B cell (primary cell): ENCODE data around the gene IKBKG. TPM values are rescaled to one million over a fixed set of nuclear protein-coding genes. Genes with fewer than 3 reads are reported as not detected.

ENCODE experiments used
- ATAC-seq: fragments of 200-7000 bp; cut with Tn5 transposase; one replicate; pipeline ENCODE4 v1.10.0; 2021; ENCODE audit warnings: low read depth, mild to moderate bottlenecking, moderate number of reproducible peaks, moderate library complexity
- CTCF ChIA-PET: fragments of 350-600 bp; sonication (Branson Sonifier 250); formaldehyde crosslinking; loops from one replicate; lab custom pipeline; 2021; ENCODE audit warnings: antibody characterized with exemption, inconsistent platforms; lab: Charles Lee
- POLR2A ChIA-PET: fragments of 350-600 bp; sonication (Branson Sonifier 250); formaldehyde crosslinking; loops from one replicate; lab custom pipeline; 2021; ENCODE audit warnings: antibody characterized with exemption; lab: Charles Lee
- DNase-seq: peaks from one replicate; pipeline ENCODE4 v3.0.0; 2013
- H2AFZ ChIP-seq: 2 replicates; pipeline ENCODE4 v1.6.1; 2012; ENCODE audit warnings: mild to moderate bottlenecking, low read depth, low read length; ENCODE audit not compliant: insufficient read depth, poor library complexity, severe bottlenecking
- H3K27ac ChIP-seq, 2 donors: 1 replicate in 1 of 2; 2 replicates in 1 of 2; pipeline ENCODE4 v1.5.1; 2012 to 2013; ENCODE audit warnings: low read length in 2 of 2, mild to moderate bottlenecking in 2 of 2, moderate library complexity in 1 of 2
- H3K27me3 ChIP-seq, 4 experiments: fragments of 200-600 bp in 1 of 4; sonication (generic) in 1 of 4; replicated peaks in 1 of 4; 1 replicate in 2 of 4; 2 replicates in 2 of 4; pipeline versions ENCODE4 v1.6.1 to v1.7.0; 2013 to 2016; ENCODE audit warnings: low read length in 3 of 4, mild to moderate bottlenecking in 2 of 4, mixed read lengths in 1 of 4, moderate library complexity in 1 of 4; ENCODE audit not compliant: insufficient read depth in 4 of 4, control insufficient read depth in 3 of 4; ENCODE audit errors: control extremely low read depth in 1 of 4
- H3K36me3 ChIP-seq, 2 experiments: replicated peaks in 1 of 2; 1 replicate in 1 of 2; 2 replicates in 1 of 2; pipeline versions ENCODE4 v1.6.1 to v1.7.1; 2013; ENCODE audit warnings: low read length in 1 of 2; ENCODE audit not compliant: insufficient read depth in 2 of 2, control insufficient read depth in 1 of 2; ENCODE audit errors: control extremely low read depth in 1 of 2, extremely low read depth in 1 of 2
- H3K4me1 ChIP-seq, 2 donors: fragments of 200-600 bp in 1 of 2; sonication (generic) in 1 of 2; 1 replicate in 1 of 2; 2 replicates in 1 of 2; pipeline versions ENCODE4 v1.5.1 to v1.6.1; 2013 to 2017; ENCODE audit warnings: low read length in 2 of 2; ENCODE audit not compliant: control insufficient read depth in 2 of 2, insufficient read depth in 2 of 2
- H3K4me2 ChIP-seq: replicated peaks from 2 replicates; pipeline ENCODE3; 2012; ENCODE audit warnings: mild to moderate bottlenecking, low read depth, low read length; ENCODE audit not compliant: poor library complexity, severe bottlenecking
- H3K4me3 ChIP-seq, 5 experiments: fragments of 200-600 bp in 1 of 5; sonication (generic) in 1 of 5; 1 replicate in 3 of 5; 2 replicates in 2 of 5; pipeline versions ENCODE4 v1.5.1 to v1.7.0; 2011 to 2016; ENCODE audit warnings: low read length in 4 of 5, mild to moderate bottlenecking in 4 of 5, low read depth in 2 of 5, control low read depth in 1 of 5, moderate library complexity in 1 of 5; ENCODE audit not compliant: insufficient read depth in 1 of 5; ENCODE audit errors: control extremely low read depth in 1 of 5, extremely low read depth in 1 of 5
- H3K79me2 ChIP-seq: fragments of 200-600 bp; sonication (generic); one replicate; pipeline ENCODE4 v1.6.0; 2016; ENCODE audit warnings: low read length; ENCODE audit not compliant: control insufficient read depth, insufficient read depth
- H3K9ac ChIP-seq: fragments of 200-600 bp; sonication (generic); 2 replicates; pipeline ENCODE4 v1.6.1; 2017; ENCODE audit warnings: mild to moderate bottlenecking, low read length, moderate library complexity
- H3K9me3 ChIP-seq, 3 donors: one replicate each; pipeline versions ENCODE4 v1.6.1 to v1.7.1; 2013; ENCODE audit warnings: low read length in 2 of 3; ENCODE audit not compliant: control insufficient read depth in 2 of 3, insufficient read depth in 1 of 3; ENCODE audit errors: control extremely low read depth in 1 of 3
- H4K20me1 ChIP-seq: 2 replicates; pipeline ENCODE4 v1.6.0; 2012; ENCODE audit warnings: mild to moderate bottlenecking, low read length; ENCODE audit not compliant: insufficient read depth, control insufficient read depth, poor library complexity, severe bottlenecking
- H3K27ac Mint-ChIP-seq: one replicate; pipeline ENCODE4 v1.8.0; 2021; ENCODE audit warnings: mixed read lengths
- H3K27me3 Mint-ChIP-seq: one replicate; pipeline ENCODE4 v1.8.0; 2021; ENCODE audit warnings: mixed read lengths
- H3K4me1 Mint-ChIP-seq: one replicate; pipeline ENCODE4 v1.8.0; 2021; ENCODE audit warnings: mixed read lengths
- H3K4me3 Mint-ChIP-seq: one replicate; pipeline ENCODE4 v1.8.0; 2021; ENCODE audit warnings: mixed read lengths
- H3K9me3 Mint-ChIP-seq: one replicate; pipeline ENCODE4 v1.8.0; 2022; ENCODE audit warnings: mixed read lengths; ENCODE audit not compliant: insufficient read depth
- CTCF ChIP-seq: fragments of 200-600 bp; IDR thresholded peaks from one replicate; pipeline ENCODE4 v1.8.0; 2022; ENCODE audit warnings: antibody characterized with exemption, mild to moderate bottlenecking
- EZH2 ChIP-seq: IDR thresholded peaks from 2 replicates; pipeline ENCODE4 v1.6.1; 2012; ENCODE audit warnings: borderline replicate concordance, low read depth, mild to moderate bottlenecking, moderate library complexity, low read length; ENCODE audit not compliant: insufficient read depth, poor library complexity, severe bottlenecking
- WGBS: methylation state at CpG from one replicate; pipeline ENCODE4 v1.1.5; 2013; ENCODE audit warnings: missing lambda C conversion rate; ENCODE audit not compliant: insufficient coverage; 5-methylcytosine and 5-hydroxymethylcytosine counted together
- intact Hi-C: fragments of 100-400 bp; cut with micrococcal nuclease; formaldehyde crosslinking; loops from one replicate; pipeline ENCODE4 v1.10.0; 2022
- polyA plus RNA-seq: library from polyadenylated mRNA; depleted of rRNA; stranded (reverse); fragments of >200 nt; gene quantifications from 2 replicates; pipeline ENCODE4 v1.2.3, GENCODE V29; 2012
- total RNA-seq, 2 donors: library from RNA; stranded (reverse); fragments of 120-200 nt in 1 of 2; gene quantifications; 1 replicate in 1 of 2; 2 replicates in 1 of 2; pipeline versions ENCODE4 v1.2.3 to v1.2.4, GENCODE V29; 2013 to 2022

Gene IKBKG
- total and polyA plus RNA-seq, 2 donors (not counting 1 experiment from before 2014, with no cell fraction given), result 46.7 to 65.1 TPM

DNA sequence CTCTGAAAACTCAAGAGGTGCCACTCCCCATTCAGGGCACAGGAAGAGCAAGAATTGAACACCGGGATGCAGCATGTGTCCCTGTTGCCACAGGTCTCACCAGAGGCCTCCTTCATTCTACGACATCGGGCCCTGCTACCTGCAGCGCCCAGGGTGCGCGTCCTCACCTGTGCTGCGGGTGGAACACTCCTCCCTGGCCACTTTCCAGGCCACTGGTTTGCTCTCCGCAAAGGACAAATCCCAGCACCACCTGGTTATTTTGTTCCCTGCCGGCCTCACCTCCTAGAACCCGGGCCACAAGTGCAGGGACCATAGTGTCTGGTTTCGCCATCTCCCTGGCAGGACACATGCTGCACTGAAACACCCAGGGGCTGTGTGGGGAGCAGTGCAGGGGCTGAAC, 17.1 kb upstream of the IKBKG start:
- no peaks in the 10 kb centered on the region for H3K9me3 Mint-ChIP-seq
- no peaks in the 10 kb centered on the region for H3K9me3 ChIP-seq
- no peak for ATAC-seq
- no peak for TF ChIP-seq EZH2
- peaks cover 12 to 22% of the 10 kb centered on the region in 2 donors for H3K4me1 ChIP-seq
- 94% methylated on average over 10 of the region's 11 CpGs for WGBS
- no peaks in the 10 kb centered on the region for H3K27me3 ChIP-seq
- H4K20me1 ChIP-seq, result no peaks in the 10 kb centered on the region
- CTCF ChIA-PET, result no interaction called here
- no peak overlapping the region for H3K4me2 ChIP-seq
- no peaks in the 10 kb centered on the region for H3K27me3 Mint-ChIP-seq
- peaks cover 0 to 11% of the 10 kb centered on the region in 2 experiments for H3K36me3 ChIP-seq
- H3K79me2 ChIP-seq, result peaks cover 5% of the 10 kb centered on the region
- H3K4me3 ChIP-seq, result no peak overlapping the region
- H3K4me3 Mint-ChIP-seq, result no peak overlapping the region
- peaks cover 16% of the 10 kb centered on the region for H3K4me1 Mint-ChIP-seq
- H3K9ac ChIP-seq, result no peak overlapping the region
- H3K27ac Mint-ChIP-seq, result no peak overlapping the region
- no peak overlapping the region for H3K27ac ChIP-seq
- POLR2A ChIA-PET, result no interaction called here
- no peak overlapping the region for H2AFZ ChIP-seq
- no peak for DNase-seq
- intact Hi-C loops, result no loop called here

DNA sequence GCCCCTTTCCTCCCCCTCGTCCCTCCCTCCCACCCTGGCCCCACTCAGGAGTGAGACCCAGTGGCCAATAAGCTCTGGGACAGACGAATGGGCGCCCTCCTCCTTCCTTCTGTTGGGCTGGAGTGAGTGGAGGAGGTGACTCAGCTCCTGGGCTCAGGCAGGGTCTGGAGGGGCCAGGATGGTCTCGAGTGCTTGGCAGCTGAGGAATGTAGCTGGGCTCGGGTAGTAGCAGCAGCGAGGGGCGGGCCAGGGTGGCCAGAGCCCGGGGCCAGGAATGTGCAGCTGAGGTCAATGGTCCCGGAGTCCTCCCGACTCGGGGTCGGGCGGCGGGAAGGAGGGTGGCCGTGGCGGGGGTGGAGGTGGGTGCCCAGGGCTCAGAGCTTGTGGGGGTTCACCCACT, 15.8 kb upstream of the IKBKG start:
- H3K4me1 ChIP-seq, result peaks cover 12 to 20% of the 10 kb centered on the region in 2 donors
- no peak for TF ChIP-seq EZH2
- no peak for TF ChIP-seq CTCF
- peaks cover 14% of the 10 kb centered on the region for H3K4me1 Mint-ChIP-seq
- H3K27ac ChIP-seq, result no peak overlapping the region
- H3K9me3 Mint-ChIP-seq, result no peaks in the 10 kb centered on the region
- H4K20me1 ChIP-seq, result no peaks in the 10 kb centered on the region
- peaks cover 0 to 18% of the 10 kb centered on the region in 2 experiments for H3K36me3 ChIP-seq
- WGBS, result 100% methylated on average over 1 of the region's 16 CpGs
- POLR2A ChIA-PET, result interaction anchor here (0.5 to 3.0 kb wide), 4 partner anchors 133 to 223 kb away, joined by 3 to 11 read pairs (median 4); partner anchors contain the start of gene RPL10
- CTCF ChIA-PET, result interaction anchor here (1.4 to 5.7 kb wide), 3 partner anchors 133 to 158 kb away, joined by 3 to 45 read pairs (median 17); partner anchors contain the start of genes FLNA and RPL10
- DNase-seq (no peak), ATAC-seq (no peak)
- peaks cover 6% of the 10 kb centered on the region for H3K79me2 ChIP-seq
- no peaks in the 10 kb centered on the region for H3K9me3 ChIP-seq
- no peaks in the 10 kb centered on the region for H3K27me3 Mint-ChIP-seq
- no peak overlapping the region for H3K27ac Mint-ChIP-seq
- no peak overlapping the region for H3K4me3 Mint-ChIP-seq
- H2AFZ ChIP-seq, result no peak overlapping the region
- H3K4me2 ChIP-seq, result no peak overlapping the region
- intact Hi-C loops, result no loop called here
- no peak overlapping the region for H3K9ac ChIP-seq
- H3K27me3 ChIP-seq, result no peaks in the 10 kb centered on the region
- no peak overlapping the region for H3K4me3 ChIP-seq
